ENCODE results near the gene ANTXRL.
"Not testable (repeated sequence)": the region's sequence is repeated elsewhere in the genome, so short reads cannot be mapped to it uniquely, and the experiment has no call there.

ANTXRL gene

DNA sequence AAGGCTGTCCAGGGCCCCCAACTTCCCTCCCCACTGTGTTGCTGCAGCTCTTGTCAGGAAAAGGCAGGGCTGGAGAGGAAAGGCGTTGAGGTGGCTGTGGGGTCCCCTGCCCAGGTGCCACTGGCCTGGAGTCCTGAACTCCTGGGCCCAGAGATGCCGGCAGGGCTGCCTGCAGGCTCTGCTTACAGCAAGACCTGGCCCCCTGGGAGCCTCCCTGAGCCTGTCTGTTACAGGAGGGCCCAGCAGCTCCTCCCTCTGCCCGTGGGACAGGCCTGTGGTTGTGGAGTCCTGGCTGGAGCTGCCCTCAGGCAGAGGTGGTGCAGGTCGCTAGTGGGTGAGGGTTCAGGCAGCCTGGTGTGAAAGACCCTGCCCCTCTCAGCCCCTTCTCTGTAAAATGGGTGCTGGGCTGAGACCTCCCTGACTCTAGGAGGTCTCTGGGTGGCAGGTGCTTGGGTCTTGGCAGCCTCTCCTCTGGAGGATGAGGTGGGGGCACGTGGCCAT lies 9.9 kb downstream of the ANTXRL start:
- DNase-seq, result no peak

- DNase-seq, result no peak
These were observed 10.8 kb downstream of the ANTXRL start for GRCh38 chr10:46297406-46298204.

GRCh38 chr10:46298477-46299285 lies 11.9 kb downstream of the ANTXRL start:
- peak; percentile 11 for DNase-seq

DNA sequence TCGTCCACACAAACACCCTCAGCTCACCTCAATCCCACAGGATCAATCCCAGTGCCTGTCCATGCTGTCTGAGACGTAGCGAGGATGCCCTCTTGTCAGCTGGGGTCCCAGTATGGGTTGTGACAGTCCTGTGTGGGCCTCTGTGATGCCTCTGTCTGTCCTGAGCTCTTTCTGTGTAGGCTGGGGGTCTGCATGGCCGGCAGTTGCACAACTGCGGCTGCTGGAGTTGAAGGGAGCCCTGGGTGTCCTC lies 12.4 kb downstream of the ANTXRL start:
- no peak for DNase-seq

DNA sequence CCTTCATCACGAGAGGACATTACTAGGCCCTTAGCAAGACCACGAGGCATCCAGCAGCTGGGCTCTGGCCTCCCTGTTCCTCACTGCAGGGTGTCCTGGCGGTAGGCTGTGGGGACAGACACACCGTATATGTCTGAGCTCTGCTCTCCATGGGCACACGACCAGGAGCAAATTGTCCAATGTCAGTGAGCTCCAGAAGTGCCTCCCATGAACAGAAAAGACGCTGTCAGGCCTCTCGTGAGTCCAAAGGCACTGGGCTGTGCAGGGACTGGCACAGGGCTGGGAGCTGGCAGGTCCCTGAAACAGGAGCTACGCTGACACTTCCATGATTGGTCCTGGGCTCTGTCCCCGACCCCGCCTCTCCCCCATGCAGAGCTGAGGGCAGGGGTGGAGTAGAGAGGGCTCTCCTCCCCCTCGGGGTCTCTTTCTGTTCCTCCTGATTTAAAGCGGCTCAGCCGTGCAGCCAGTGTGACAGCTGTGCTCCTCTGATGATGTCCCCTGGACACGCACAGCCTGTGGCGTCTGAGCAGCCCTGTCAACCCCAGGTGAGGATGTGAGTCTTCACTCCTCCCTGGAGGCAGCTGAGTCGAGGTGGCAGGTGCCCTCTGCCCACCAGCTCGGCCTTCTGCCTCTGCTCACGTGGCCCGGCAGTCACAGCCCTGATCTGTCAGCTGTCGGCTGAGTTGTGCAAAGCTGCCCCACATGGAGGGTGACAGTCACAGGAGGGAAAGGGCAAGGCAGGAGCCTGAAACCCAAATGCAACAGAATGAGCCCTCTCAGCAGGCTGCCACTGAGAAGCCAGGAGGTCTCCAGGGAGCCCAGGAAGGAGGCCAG lies 13.0 kb downstream of the ANTXRL start:
- DNase-seq, result no peak

GRCh38 chr10:46300370-46300711 lies 13.5 kb downstream of the ANTXRL start:
- DNase-seq, result not testable (repeated sequence)

DNA sequence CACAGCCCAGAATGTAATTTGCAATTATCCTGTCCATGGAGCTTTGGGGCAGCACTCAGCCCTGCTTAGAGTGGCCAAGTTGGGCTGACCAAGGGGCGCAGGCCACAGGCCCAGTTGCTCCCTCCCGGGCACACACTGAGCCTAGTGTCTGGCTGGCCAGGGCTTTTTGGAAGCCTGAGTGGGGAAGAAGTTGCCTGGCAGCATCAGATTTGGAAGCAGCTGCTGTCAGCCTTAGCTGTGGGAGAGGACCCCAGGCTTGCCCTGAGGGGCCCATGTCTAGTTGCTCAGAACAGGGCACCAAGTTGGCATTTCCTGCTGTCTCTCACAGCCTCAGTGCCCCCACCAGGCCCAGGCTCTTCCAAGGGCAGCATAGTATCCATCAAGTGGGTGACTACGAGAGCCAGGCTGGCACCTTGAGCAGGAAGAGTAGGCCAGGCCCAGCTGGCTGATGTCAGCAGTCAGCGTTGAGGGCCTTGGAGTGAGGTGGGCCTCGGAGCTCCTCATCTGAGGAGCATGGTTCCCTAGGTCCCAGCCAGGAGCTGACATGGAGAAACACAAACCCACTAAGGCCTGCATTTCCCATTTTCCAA lies 14.4 kb downstream of the ANTXRL start:
- DNase-seq, result no peak

DNA sequence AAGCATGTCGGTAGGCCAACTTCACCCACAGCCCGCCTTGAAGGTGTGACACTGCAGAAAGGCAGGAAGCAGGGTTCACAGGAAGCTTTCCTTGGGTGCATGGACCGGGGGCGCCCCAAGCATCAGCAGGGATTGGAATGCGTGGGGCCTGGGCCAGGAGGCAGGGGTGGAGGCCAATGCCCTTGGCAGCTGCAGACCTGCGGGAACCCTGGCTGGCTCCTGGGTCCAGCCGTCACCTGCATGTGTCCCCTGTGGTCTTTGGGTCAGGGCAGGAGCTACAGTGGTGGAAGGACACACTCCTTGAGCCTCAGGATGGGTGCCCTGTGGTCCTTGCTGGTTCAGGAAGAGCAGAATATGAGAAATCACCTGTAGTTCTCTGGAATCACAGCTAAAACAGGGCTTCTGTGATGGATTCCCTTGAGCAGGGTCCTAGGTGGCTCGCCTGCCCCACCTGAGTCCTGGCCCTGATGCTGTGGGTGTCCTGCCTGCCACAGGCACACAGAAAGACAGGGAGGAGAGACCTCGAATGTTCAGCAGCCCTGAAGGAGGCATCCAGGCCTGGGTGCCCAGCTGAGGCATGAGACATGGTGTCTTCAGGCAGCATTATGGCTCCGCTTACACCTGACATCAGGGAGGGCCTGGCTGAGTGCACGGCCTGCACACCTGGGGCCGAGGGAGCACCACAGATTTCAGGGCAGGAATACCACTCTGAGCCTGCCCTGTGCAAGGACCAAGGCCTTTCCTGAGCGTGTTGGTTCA lies 15.1 kb downstream of the ANTXRL start:
- no peak for DNase-seq

DNA sequence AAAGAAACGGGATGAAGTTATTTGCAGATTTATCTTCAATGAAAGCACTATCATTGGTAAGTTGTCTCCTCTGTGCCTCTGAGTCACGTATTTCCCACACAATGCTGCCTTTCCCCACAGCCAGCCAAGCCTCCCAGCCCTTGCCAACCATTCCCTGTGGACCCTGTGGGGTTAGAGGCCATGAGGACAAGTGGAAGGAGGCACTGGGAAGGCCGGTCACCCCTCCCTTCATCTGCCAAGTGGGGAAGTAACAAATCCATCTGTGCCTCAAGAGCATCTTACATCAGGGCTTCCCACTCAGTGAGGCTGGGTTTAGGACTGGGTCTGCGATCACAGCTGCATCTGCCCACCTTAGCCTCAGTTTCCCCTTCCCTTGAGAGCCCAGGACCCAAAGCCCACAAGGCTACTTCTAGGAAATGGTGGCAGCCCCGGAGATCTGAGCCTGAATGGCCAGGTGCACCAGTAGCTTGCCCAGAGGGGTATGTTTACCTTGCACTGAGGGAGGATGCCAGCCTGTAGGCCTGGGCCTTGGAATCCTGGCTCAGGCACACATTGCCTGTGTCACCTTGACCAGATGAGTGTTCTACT lies 16.1 kb downstream of the ANTXRL start:
- DNase-seq, result not testable (repeated sequence)

- DNase-seq, result no peak
These were observed 17.3 kb downstream of the ANTXRL start for GRCh38 chr10:46304062-46304461.

DNA sequence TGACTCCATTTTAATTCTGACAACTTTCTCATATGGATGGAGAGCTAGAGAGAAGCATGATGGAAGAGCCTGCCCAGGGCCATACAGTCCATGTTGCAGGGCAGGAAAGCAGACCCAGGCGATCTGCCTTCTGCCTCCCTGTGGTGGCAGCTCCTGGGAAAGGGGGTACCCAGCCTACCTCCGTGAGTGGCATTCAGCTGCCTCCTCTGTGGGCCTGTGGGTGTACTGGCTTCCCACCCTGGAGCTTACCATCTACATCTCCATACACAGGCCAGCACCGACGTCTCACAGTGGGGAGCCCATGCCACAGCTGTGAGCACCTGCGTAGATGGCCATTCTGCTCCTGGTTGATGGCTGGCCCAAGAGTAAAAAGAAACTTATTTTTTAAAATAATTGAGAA lies 17.9 kb downstream of the ANTXRL start:
- not testable (repeated sequence) for DNase-seq

GRCh38 chr10:46305079-46305818 lies 18.5 kb downstream of the ANTXRL start:
- no peak for DNase-seq

DNA sequence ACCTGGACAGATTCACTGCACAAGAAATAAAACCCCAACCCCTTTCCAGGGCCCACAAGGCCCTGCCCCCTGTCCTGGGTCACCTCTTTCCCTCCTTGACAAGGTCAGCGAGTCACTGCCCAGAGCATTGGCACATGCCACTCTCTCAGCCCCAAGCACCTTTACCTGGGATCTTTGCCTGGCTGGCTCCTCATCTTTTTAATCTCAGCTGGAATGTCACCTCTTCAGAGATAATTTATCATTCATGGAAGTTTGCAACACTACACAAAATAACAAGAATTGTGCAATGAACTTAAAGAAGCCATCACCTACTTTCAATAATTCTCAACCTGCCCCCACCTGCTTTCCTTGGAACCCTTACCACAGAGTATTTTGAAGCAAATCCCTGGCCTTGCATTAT lies 19.2 kb downstream of the ANTXRL start:
- DNase-seq, result no peak

DNA sequence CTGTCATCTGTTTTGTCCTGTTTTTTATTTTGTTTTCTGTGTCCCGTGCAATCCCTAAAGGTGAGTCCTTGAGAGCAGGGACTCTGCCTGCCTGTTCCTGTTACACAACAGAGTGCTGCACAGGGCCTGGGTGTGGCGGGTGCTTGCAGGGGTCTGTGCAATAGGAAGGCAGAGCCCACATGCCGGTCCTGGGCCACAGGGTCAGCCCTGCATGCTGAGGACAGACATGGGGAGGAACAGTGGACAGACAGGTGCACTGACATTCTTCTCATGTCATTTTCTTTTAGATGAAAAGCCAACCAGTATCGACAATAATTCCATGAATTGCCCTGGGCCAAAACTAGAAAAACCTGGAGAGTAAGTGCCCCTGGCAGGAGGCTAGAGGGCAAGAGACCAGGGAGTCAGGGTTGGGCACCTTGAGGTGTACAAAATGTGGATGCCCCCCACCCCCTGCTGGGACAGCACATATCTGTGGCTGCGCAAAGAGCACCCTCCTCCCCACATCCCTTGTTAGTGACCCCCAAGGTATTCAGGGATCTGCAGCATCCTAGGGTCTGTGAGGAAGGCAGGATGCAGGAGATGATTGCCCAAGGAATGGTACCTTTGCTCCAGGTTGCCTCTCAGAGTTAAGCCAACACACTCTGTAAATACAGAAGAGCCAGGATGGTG lies 19.9 kb downstream of the ANTXRL start:
- no peak for DNase-seq

- no peak for DNase-seq
These were observed 20.7 kb downstream of the ANTXRL start for GRCh38 chr10:46307281-46308112.

DNA sequence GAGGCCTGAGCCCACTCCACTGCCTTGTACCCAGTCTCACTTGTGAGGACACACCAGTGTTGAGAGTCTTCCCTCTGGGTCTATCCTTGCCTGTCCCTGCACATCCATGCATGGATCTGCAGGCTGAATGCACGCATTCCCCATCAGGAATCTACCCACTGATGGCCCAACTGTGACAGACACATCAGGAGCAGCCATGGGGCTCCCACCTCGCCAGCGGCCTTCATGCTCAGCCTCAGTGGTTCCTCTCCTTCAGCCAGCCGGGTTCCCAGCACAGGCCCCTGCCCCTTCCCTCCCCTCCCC lies 21.3 kb downstream of the ANTXRL start:
- no peak for DNase-seq

GRCh38 chr10:46308666-46309450 lies 22.1 kb downstream of the ANTXRL start:
- no peak for DNase-seq

DNA sequence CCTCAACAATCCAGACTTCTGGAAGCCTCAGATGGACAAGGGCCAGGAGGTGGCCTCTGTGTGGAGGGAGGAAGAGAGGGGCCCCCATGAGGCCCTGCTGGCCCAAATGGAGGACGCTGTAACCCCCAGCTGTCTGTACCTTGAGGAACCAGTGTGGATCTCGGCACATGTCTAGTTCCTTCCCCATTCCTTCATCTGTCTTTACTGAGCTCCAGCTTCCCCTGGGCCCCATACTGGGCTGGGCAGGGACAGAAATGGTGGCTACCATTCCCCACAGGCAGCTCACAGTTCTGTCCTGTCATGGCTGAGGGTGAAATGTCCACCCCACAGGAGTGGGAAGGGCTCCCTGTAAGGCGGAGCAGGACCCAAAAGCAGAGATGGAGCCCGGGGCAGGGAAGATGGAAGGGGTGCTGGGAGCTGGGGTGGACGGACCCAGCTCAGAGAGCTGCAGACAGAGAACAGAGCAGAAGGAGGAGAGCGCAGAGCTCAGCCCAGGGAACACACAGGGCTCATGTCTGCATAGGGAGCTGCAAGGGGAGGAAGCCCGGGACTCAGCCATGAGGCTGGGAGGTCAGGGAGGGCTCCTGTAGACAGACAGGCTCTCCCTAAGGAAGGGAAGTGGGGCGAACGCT lies 22.8 kb downstream of the ANTXRL start:
- DNase-seq, result no peak

- DNase-seq, result no peak
These were observed 23.3 kb downstream of the ANTXRL start for GRCh38 chr10:46310143-46310514.

Measured in CD4-positive, alpha-beta T cell treated with Interleukin-17A for 1 hour (primary cell).